GM10266 (cell line): Measurements from ENCODE around the gene S100A3.

Experiments
- DNase-seq: peaks from one replicate; pipeline ENCODE4 v3.0.0; 2012; ENCODE audit errors: extremely low spot score
- TF ChIP-seq, protein P1 (sequence below): IDR thresholded peaks from 2 replicates; pipeline ENCODE4 v1.5.1; 2012; ENCODE audit warnings: mild to moderate bottlenecking, low read depth; ENCODE audit not compliant: control insufficient read depth, insufficient read depth; ENCODE audit errors: missing control alignments

Gene S100A3

DNA sequence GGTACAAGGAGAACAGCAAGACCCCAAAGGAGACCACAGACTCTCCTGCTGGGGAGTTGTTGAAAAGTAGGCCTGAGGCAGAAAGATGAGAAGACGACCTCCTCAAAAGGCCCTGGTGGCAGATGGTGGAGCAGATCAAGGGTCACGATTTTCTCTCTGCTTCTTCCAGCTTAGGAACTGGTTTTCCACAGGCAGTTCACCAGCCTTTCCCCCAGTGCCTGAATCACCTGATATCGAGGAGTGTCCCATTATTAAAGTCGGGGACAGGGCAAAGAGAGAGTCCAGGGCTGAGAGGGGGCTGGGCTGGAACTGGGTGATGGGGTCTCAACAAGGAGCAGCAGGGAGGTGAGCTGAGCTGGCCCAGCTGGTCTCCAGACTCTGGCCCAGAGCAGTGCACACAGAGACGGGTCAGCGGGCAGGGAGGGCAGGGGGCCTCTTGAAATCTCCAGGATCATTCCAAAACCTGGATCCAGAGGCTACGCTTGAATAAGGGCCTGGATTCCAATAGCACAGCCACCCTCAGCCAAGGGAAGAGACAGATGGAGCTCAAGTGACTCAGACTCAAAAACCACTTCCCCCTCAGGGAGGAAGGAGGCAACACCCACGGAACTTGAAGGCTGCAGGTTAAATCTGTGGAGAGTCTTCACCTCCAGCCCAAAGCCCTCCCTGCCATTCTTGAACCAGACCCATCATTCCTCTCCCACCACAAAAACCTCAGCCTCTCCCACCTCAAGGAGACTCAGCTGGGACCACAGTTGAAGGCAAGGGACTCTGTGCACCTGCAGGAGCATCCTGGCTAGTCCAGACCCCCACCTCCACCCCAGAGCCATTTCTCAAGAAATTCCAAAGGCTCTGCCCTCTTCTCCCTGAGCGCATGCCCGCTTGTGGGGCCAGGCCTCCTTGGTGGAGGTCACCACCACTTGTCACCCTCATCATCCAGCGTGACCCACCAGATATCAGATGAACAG lies 8.4 kb downstream of the S100A3 start, which contains the start of gene S100A5:
Gene S100A5 (minus strand): TSS at position 541 of the 968 bp plus-strand sequence. CDS start 743 bp downstream, outside the sequence.
- TF ChIP-seq, protein P1, sequence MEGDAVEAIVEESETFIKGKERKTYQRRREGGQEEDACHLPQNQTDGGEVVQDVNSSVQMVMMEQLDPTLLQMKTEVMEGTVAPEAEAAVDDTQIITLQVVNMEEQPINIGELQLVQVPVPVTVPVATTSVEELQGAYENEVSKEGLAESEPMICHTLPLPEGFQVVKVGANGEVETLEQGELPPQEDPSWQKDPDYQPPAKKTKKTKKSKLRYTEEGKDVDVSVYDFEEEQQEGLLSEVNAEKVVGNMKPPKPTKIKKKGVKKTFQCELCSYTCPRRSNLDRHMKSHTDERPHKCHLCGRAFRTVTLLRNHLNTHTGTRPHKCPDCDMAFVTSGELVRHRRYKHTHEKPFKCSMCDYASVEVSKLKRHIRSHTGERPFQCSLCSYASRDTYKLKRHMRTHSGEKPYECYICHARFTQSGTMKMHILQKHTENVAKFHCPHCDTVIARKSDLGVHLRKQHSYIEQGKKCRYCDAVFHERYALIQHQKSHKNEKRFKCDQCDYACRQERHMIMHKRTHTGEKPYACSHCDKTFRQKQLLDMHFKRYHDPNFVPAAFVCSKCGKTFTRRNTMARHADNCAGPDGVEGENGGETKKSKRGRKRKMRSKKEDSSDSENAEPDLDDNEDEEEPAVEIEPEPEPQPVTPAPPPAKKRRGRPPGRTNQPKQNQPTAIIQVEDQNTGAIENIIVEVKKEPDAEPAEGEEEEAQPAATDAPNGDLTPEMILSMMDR: no peak
- no peak for DNase-seq

DNA sequence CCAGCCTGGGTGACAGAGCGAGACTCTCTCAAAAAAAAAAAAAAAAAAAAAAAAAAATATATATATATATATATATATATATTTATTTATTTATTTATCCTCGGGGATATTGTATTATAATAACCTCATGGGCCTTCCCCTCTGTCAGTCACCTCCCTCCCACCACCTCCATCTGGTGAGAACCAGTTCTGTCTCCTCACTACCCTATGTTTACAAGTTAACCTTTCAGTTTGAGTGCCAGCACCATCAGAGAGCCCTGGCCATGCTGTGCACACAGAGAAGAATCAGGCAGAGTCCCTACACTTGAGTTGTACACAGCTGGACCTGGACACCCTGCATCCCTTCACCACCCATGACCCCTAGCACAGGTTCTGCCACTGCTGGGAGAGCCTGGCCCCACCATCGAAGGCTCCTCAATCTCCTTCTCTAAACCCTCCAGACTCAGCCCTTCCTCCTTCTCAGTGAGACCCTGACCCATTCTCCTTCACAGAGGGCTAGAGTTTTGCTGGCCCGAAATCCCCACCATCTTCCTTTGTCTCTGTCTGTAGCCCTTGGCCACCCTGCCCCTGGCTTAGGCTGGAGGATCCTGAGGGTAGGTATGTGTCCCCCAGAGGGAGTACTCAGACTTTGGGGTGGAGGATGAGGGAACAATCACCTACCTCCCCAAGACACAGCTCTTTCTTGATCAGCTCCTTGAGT lies 9.5 kb downstream of the S100A3 start:
- TF ChIP-seq, protein P1: no peak
- DNase-seq: no peak

- no peak for DNase-seq
- TF ChIP-seq, protein P1: no peak
Measured at GRCh38 chr1:153538315-153538821, 10.7 kb downstream of the S100A3 start.

- TF ChIP-seq, protein P1: no peak
- no peak for DNase-seq
Measured at GRCh38 chr1:153537376-153537730, 11.7 kb downstream of the S100A3 start.

- DNase-seq: no peak
Measured at GRCh38 chr1:153536671-153537375, 12.2 kb downstream of the S100A3 start.

DNA sequence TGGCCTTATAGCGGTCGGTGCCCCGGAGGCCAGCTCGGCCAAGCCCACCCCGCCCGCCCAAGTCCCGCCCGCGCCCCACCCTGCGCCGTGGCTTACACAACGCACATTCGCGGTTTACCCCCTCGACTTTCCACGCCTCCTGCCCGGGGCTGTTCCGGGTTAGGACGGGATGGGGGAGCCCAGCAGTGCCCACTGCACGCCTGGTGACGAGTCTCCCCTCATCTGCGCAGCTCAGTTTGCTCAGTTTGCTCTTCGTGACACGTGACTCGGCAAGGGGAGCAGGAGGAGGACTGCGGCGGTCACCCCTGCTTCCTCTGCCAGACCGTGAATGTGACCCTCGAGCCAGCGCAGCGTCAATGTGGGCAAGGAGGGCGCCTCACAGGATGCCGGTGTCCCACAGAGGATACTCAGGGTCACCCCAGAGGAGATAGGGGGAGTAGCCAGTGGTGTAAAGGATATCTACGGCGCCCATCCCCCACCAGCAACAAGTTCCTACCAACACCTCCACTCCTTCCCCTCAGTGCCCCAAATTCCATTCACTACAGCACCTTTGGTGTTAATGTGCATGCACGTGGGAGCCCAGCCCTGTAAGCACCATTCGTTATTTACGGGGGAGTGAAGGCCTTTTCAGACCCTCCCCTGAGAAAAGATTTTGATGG lies 12.9 kb downstream of the S100A3 start:
- TF ChIP-seq, protein P1: no peak
- DNase-seq: peak; percentile 72

More at GRCh38 chr1:153536671-153537375, 12.2 kb downstream of the S100A3 start:
- TF ChIP-seq, protein P1: no peak
